ENCODE measurements around the gene FAM9C.

DNA sequence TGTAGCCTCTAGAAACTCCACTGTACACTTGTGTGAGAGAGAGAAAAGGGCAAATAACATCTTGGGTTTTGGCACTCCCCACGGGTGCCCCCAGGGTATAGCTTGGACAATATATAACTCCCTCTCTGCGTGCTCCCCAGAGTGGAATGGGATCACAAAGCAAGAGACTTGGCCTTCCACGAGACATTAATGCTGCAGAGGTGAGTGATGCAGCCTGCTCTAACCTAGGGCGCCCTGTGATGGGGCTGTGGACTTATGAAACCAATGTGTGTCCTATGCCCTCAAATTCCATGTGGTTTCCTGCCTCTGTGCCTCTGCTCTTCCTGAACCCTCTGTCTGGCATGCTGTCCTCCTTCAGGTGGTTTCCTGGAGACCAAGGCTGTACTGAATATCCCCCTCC is 22.0 kb upstream of the FAM9C start:
- TF ChIP-seq POLR2A (IDR thresholded peaks at IDR 0.05) = no peak
- TF ChIP-seq, protein P1, sequence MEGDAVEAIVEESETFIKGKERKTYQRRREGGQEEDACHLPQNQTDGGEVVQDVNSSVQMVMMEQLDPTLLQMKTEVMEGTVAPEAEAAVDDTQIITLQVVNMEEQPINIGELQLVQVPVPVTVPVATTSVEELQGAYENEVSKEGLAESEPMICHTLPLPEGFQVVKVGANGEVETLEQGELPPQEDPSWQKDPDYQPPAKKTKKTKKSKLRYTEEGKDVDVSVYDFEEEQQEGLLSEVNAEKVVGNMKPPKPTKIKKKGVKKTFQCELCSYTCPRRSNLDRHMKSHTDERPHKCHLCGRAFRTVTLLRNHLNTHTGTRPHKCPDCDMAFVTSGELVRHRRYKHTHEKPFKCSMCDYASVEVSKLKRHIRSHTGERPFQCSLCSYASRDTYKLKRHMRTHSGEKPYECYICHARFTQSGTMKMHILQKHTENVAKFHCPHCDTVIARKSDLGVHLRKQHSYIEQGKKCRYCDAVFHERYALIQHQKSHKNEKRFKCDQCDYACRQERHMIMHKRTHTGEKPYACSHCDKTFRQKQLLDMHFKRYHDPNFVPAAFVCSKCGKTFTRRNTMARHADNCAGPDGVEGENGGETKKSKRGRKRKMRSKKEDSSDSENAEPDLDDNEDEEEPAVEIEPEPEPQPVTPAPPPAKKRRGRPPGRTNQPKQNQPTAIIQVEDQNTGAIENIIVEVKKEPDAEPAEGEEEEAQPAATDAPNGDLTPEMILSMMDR (IDR thresholded peaks at IDR 0.05) = no peak
